A172 (cell line): ENCODE measurements around the gene ADGRG3. TPM values are rescaled to one million over a fixed set of nuclear protein-coding genes. Genes with fewer than 3 reads are reported as not detected.
A peak's percentile ranks its signal among the peaks of the same experiment; 100 is the strongest.

Source experiments
- DNase-seq: peaks from one replicate; pipeline ENCODE4 v3.0.0-alpha.2; 2015; ENCODE audit warnings: low spot score
- total RNA-seq: library from RNA; depleted of rRNA; stranded (reverse); fragments of >200 nt; shearing (Covaris generic); gene quantifications from 2 replicates; pipeline ENCODE4 v1.2.3, GENCODE V29; 2014

The ADGRG3 gene
- total RNA-seq, 1 experiment from 2014 or later: not detected

GRCh38 chr16:57630931-57631845, 36.9 kb upstream of the ADGRG3 start:
- DNase-seq: peak; percentile 44

GRCh38 chr16:57632568-57632967, 35.5 kb upstream of the ADGRG3 start:
- peak; percentile 39 for DNase-seq

GRCh38 chr16:57633383-57634064, 34.6 kb upstream of the ADGRG3 start:
- no peak for DNase-seq

- peak; percentile 68 for DNase-seq
These were observed 33.9 kb upstream of the ADGRG3 start for GRCh38 chr16:57634171-57634570.

GRCh38 chr16:57635266-57636097, 32.6 kb upstream of the ADGRG3 start:
- DNase-seq: no peak

- DNase-seq: no peak
These were observed 31.9 kb upstream of the ADGRG3 start for GRCh38 chr16:57636184-57636583.

- DNase-seq: no peak
These were observed 31.1 kb upstream of the ADGRG3 start for GRCh38 chr16:57637020-57637419.

- no peak for DNase-seq
These were observed 30.7 kb upstream of the ADGRG3 start for GRCh38 chr16:57637424-57637823.

GRCh38 chr16:57637965-57638364, 30.1 kb upstream of the ADGRG3 start:
- no peak for DNase-seq

- no peak for DNase-seq
These were observed 29.7 kb upstream of the ADGRG3 start for GRCh38 chr16:57638381-57638780.

- DNase-seq: no peak
These were observed 28.8 kb upstream of the ADGRG3 start for GRCh38 chr16:57639172-57639887.

- no peak for DNase-seq
These were observed 27.9 kb upstream of the ADGRG3 start for GRCh38 chr16:57640185-57640584.

- DNase-seq: no peak
These were observed 27.5 kb upstream of the ADGRG3 start for GRCh38 chr16:57640612-57641011.

- no peak for DNase-seq
These were observed 25.7 kb upstream of the ADGRG3 start for GRCh38 chr16:57642160-57643135.

- peak; percentile 94 for DNase-seq
These were observed 24.8 kb upstream of the ADGRG3 start for GRCh38 chr16:57643147-57643874.

- DNase-seq: no peak
These were observed 24.2 kb upstream of the ADGRG3 start for GRCh38 chr16:57643910-57644309.

- DNase-seq: no peak
These were observed 23.6 kb upstream of the ADGRG3 start for GRCh38 chr16:57644383-57645014.

- DNase-seq: no peak
These were observed 22.9 kb upstream of the ADGRG3 start for GRCh38 chr16:57645169-57645568.
